MM.1S (cell line): Measurements from ENCODE around the gene OTC.

Experiments
- DNase-seq: peaks from one replicate; pipeline ENCODE4 v3.0.0-alpha.2; 2015
- H2AFZ ChIP-seq: fragments of 300-600 bp; sonication (generic); 2 replicates; pipeline ENCODE4 v1.6.0; 2016; ENCODE audit warnings: antibody characterized with exemption, low read length
- H3F3A ChIP-seq: fragments of 300-600 bp; sonication (generic); 2 replicates; pipeline ENCODE4 v1.6.1; 2016; ENCODE audit warnings: mild to moderate bottlenecking, antibody characterized with exemption, low read length, moderate library complexity, mixed read lengths; ENCODE audit not compliant: insufficient read depth
- H3K27ac ChIP-seq: fragments of 300-600 bp; sonication (generic); 2 replicates; pipeline ENCODE4 v1.5.1; 2016; ENCODE audit warnings: mild to moderate bottlenecking, low read length
- H3K27me3 ChIP-seq: fragments of 300-600 bp; sonication (generic); replicated peaks from 2 replicates; pipeline ENCODE4 v1.6.0; 2016; ENCODE audit warnings: low read length; ENCODE audit not compliant: insufficient read depth
- H3K36me3 ChIP-seq: fragments of 300-600 bp; sonication (generic); replicated peaks from 2 replicates; pipeline ENCODE4 v1.6.1; 2016; ENCODE audit warnings: mild to moderate bottlenecking, low read length, mixed read lengths; ENCODE audit not compliant: insufficient read depth
- H3K4me1 ChIP-seq: fragments of 300-600 bp; sonication (generic); 2 replicates; pipeline ENCODE4 v1.6.1; 2016; ENCODE audit warnings: low read length, mixed read lengths
- H3K4me2 ChIP-seq: fragments of 300-600 bp; sonication (generic); 2 replicates; pipeline ENCODE4 v1.6.0; 2016; ENCODE audit warnings: low read depth, low read length
- H3K4me3 ChIP-seq: fragments of 300-600 bp; sonication (generic); 2 replicates; pipeline ENCODE4 v1.5.1; 2016; ENCODE audit warnings: low read length, mixed read lengths
- H3K79me2 ChIP-seq: fragments of 300-600 bp; sonication (generic); 2 replicates; pipeline ENCODE4 v1.6.1; 2016; ENCODE audit warnings: mixed run types, low read length, mixed read lengths
- H3K9ac ChIP-seq: fragments of 300-600 bp; sonication (generic); 2 replicates; pipeline ENCODE4 v1.6.1; 2016; ENCODE audit warnings: low read length, mixed read lengths
- H3K9me2 ChIP-seq: fragments of 300-600 bp; sonication (generic); replicated peaks from 2 replicates; pipeline ENCODE4 v1.6.1; 2016; ENCODE audit warnings: mild to moderate bottlenecking, low read length, mixed read lengths; ENCODE audit not compliant: insufficient read depth
- H3K9me3 ChIP-seq: fragments of 300-600 bp; sonication (generic); replicated peaks from 2 replicates; pipeline ENCODE4 v1.6.1; 2016; ENCODE audit warnings: mild to moderate bottlenecking, low read length, mixed read lengths; ENCODE audit not compliant: insufficient read depth
- H4K20me1 ChIP-seq: fragments of 300-600 bp; sonication (generic); 2 replicates; pipeline ENCODE4 v1.6.1; 2016; ENCODE audit warnings: mild to moderate bottlenecking, low read length, moderate library complexity, mixed read lengths; ENCODE audit not compliant: insufficient read depth
- CTCF ChIP-seq: fragments of 300-600 bp; sonication (generic); IDR thresholded peaks from 2 replicates; pipeline ENCODE4 v1.5.1; 2016; ENCODE audit warnings: antibody characterized with exemption, low read length, mixed read lengths
- EZH2 ChIP-seq: fragments of 300-600 bp; sonication (generic); optimal IDR thresholded peaks from 2 replicates; pipeline ENCODE3; 2017; ENCODE audit warnings: low read depth, mild to moderate bottlenecking, antibody characterized with exemption, low read length, mixed read lengths
- EZH2phosphoT487 ChIP-seq: fragments of 300-600 bp; sonication (generic); IDR thresholded peaks from 2 replicates; pipeline ENCODE4 v1.6.1; 2018; ENCODE audit warnings: antibody characterized with exemption, low read length

The OTC gene

GRCh38 chrX:38327775-38328081 lies 24.7 kb upstream of the OTC start:
- no peak overlapping the region for H3K27ac ChIP-seq
- H3K9ac ChIP-seq, result no peak overlapping the region
- no peak for DNase-seq

GRCh38 chrX:38332505-38332904 lies 19.9 kb upstream of the OTC start:
- H3F3A ChIP-seq, result no peaks in the 10 kb centered on the region
- H3K79me2 ChIP-seq, result no peaks in the 10 kb centered on the region
- no peaks in the 10 kb centered on the region for H3K4me1 ChIP-seq
- H3K4me2 ChIP-seq, result no peak overlapping the region
- no peak for DNase-seq
- no peak overlapping the region for H3K4me3 ChIP-seq
- no peaks in the 10 kb centered on the region for H3K9me3 ChIP-seq
- no peaks in the 10 kb centered on the region for H3K9me2 ChIP-seq
- H3K27ac ChIP-seq, result no peak overlapping the region
- no peak overlapping the region for H2AFZ ChIP-seq
- no peaks in the 10 kb centered on the region for H3K27me3 ChIP-seq
- no peaks in the 10 kb centered on the region for H3K36me3 ChIP-seq
- H4K20me1 ChIP-seq, result no peaks in the 10 kb centered on the region
- TF ChIP-seq EZH2 (no peak), EZH2phosphoT487 (no peak), CTCF (no peak)
- H3K9ac ChIP-seq, result no peak overlapping the region

More at GRCh38 chrX:38327775-38328081, 24.7 kb upstream of the OTC start:
- H3K4me3 ChIP-seq, result peak overlapping the region; percentile 75
- no peaks in the 10 kb centered on the region for H3K27me3 ChIP-seq
- peak overlapping the region; percentile 52 for H2AFZ ChIP-seq
- H3K4me1 ChIP-seq, result no peaks in the 10 kb centered on the region
- no peaks in the 10 kb centered on the region for H3F3A ChIP-seq
- no peaks in the 10 kb centered on the region for H3K9me3 ChIP-seq
- TF ChIP-seq EZH2 (no peak), EZH2phosphoT487 (no peak), CTCF (no peak)
- H3K79me2 ChIP-seq, result no peaks in the 10 kb centered on the region
- H3K9me2 ChIP-seq, result no peaks in the 10 kb centered on the region
- peak overlapping the region; percentile 73 for H3K4me2 ChIP-seq
- H4K20me1 ChIP-seq, result no peaks in the 10 kb centered on the region
- no peaks in the 10 kb centered on the region for H3K36me3 ChIP-seq

GRCh38 chrX:38335382-38335781 lies 17.0 kb upstream of the OTC start:
- Histone ChIP-seq H3K4me1 (no peaks in the 10 kb centered on the region), H4K20me1 (no peaks in the 10 kb centered on the region), H3K9me2 (no peaks in the 10 kb centered on the region), H3K9me3 (no peaks in the 10 kb centered on the region), H3K27me3 (no peaks in the 10 kb centered on the region), H3K4me3 (no peak overlapping the region), H3K4me2 (no peak overlapping the region), H2AFZ (no peak overlapping the region), H3K36me3 (no peaks in the 10 kb centered on the region), H3K79me2 (no peaks in the 10 kb centered on the region), H3F3A (no peaks in the 10 kb centered on the region), H3K27ac (no peak overlapping the region), H3K9ac (no peak overlapping the region)
- DNase-seq, result no peak
- TF ChIP-seq CTCF (no peak), EZH2 (no peak)
